Smooth muscle cell (in vitro differentiated cells): ENCODE data around the gene RGS3. TPM values are rescaled to one million over a fixed set of nuclear protein-coding genes. Genes with fewer than 3 reads are reported as not detected.

Source experiments
- DNase-seq: peaks from one replicate; lab custom pipeline; 2025; ENCODE audit not compliant: unreplicated experiment; lab: John Stamatoyannopoulos, UW
- H2AFZ ChIP-seq: fragments of 200-600 bp; sonication (generic); 2 replicates; pipeline ENCODE4 v1.6.0; 2016; ENCODE audit warnings: antibody characterized with exemption, low read depth, mild to moderate bottlenecking
- H3F3A ChIP-seq: fragments of 200-600 bp; sonication (generic); 2 replicates; pipeline ENCODE4 v1.6.0; 2017; ENCODE audit warnings: antibody characterized with exemption, low read depth
- H3K27ac ChIP-seq: fragments of 200-600 bp; sonication (generic); 2 replicates; pipeline ENCODE4 v1.5.1; 2016; ENCODE audit warnings: low read depth, mild to moderate bottlenecking
- H3K27me3 ChIP-seq: fragments of 200-600 bp; sonication (generic); 2 replicates; pipeline ENCODE4 v1.6.1; 2016; ENCODE audit warnings: low read depth, mild to moderate bottlenecking
- H3K36me3 ChIP-seq: fragments of 200-600 bp; sonication (generic); 2 replicates; pipeline ENCODE4 v1.5.1; 2016; ENCODE audit warnings: low read depth
- H3K4me1 ChIP-seq: fragments of 200-600 bp; sonication (generic); 2 replicates; pipeline ENCODE4 v1.5.1; 2016; ENCODE audit warnings: low read depth
- H3K4me2 ChIP-seq: fragments of 200-600 bp; sonication (generic); 2 replicates; pipeline ENCODE4 v1.6.0; 2016; ENCODE audit warnings: mild to moderate bottlenecking
- H3K4me3 ChIP-seq: fragments of 200-600 bp; sonication (generic); 2 replicates; pipeline ENCODE4 v1.5.1; 2016; ENCODE audit warnings: mild to moderate bottlenecking
- H3K79me2 ChIP-seq: fragments of 200-600 bp; sonication (generic); 2 replicates; pipeline ENCODE4 v1.6.0; 2016; ENCODE audit warnings: low read depth, mild to moderate bottlenecking
- H3K9ac ChIP-seq: fragments of 200-600 bp; sonication (generic); 2 replicates; pipeline ENCODE4 v1.6.0; 2016; ENCODE audit warnings: low read depth
- H3K9me3 ChIP-seq: fragments of 200-600 bp; sonication (generic); replicated peaks from 2 replicates; pipeline ENCODE4 v1.5.1; 2016; ENCODE audit warnings: low read depth
- H4K20me1 ChIP-seq: fragments of 200-600 bp; sonication (generic); 2 replicates; pipeline ENCODE4 v1.6.0; 2016; ENCODE audit warnings: low read depth
- CTCF ChIP-seq: fragments of 200-600 bp; sonication (generic); IDR thresholded peaks from 2 replicates; pipeline ENCODE4 v1.5.1; 2017; ENCODE audit warnings: borderline replicate concordance, mild to moderate bottlenecking, antibody characterized with exemption; ENCODE audit not compliant: insufficient read depth, poor library complexity, severe bottlenecking
- WGBS: methylation state at CpG from one replicate; pipeline ENCODE4 v1.1.7; 2016; ENCODE audit warnings: low lambda C conversion rate; 5-methylcytosine and 5-hydroxymethylcytosine counted together
- polyA plus RNA-seq: library from polyadenylated mRNA; unstranded; fragments of >200 nt; fragmentation: Nextera tagmentation; extraction: Ambion mirVana; gene quantifications from 2 replicates; pipeline ENCODE4 v1.2.1, GENCODE V29; 2016
- total RNA-seq: library from RNA; depleted of rRNA; stranded (reverse); fragments of >200 nt; gene quantifications from 2 replicates; pipeline ENCODE4 v1.2.3, GENCODE V29; 2014

Gene RGS3
- total and polyA plus RNA-seq, 2 experiments from 2014 or later = 43.8 to 108 TPM

GRCh38 chr9:113530942-113531341, 67.4 kb downstream of the RGS3 start:
- Histone ChIP-seq H4K20me1 (no peaks in the 10 kb centered on the region), H3K4me2 (no peak overlapping the region), H3K27ac (no peak overlapping the region), H3K4me1 (peaks cover 6% of the 10 kb centered on the region), H3K4me3 (no peak overlapping the region), H3K79me2 (no peaks in the 10 kb centered on the region), H3F3A (no peaks in the 10 kb centered on the region), H2AFZ (no peak overlapping the region), H3K36me3 (no peaks in the 10 kb centered on the region), H3K9ac (no peak overlapping the region), H3K9me3 (no peaks in the 10 kb centered on the region), H3K27me3 (no peaks in the 10 kb centered on the region)
- 100% methylated on average over 1 of the region's 1 CpG for WGBS
- no peak for TF ChIP-seq CTCF
- DNase-seq = no peak

- Histone ChIP-seq H3K9me3 (no peaks in the 10 kb centered on the region), H3F3A (no peaks in the 10 kb centered on the region), H3K27me3 (no peaks in the 10 kb centered on the region), H3K4me3 (no peak overlapping the region), H3K36me3 (no peaks in the 10 kb centered on the region), H2AFZ (no peak overlapping the region), H3K4me1 (peaks cover 4% of the 10 kb centered on the region), H4K20me1 (no peaks in the 10 kb centered on the region), H3K27ac (no peak overlapping the region), H3K4me2 (no peak overlapping the region), H3K79me2 (no peaks in the 10 kb centered on the region), H3K9ac (no peak overlapping the region)
- TF ChIP-seq CTCF = no peak
- 94% methylated on average over 7 of the region's 7 CpGs for WGBS
- DNase-seq = no peak
Observed at GRCh38 chr9:113531919-113532808, 68.6 kb downstream of the RGS3 start.

GRCh38 chr9:113532809-113533190, 69.3 kb downstream of the RGS3 start:
- no peak for DNase-seq
- no peak overlapping the region for H3K4me3 ChIP-seq
- no peaks in the 10 kb centered on the region for H3K36me3 ChIP-seq
- no peaks in the 10 kb centered on the region for H4K20me1 ChIP-seq
- no peak overlapping the region for H2AFZ ChIP-seq
- H3K4me1 ChIP-seq = peaks cover 4% of the 10 kb centered on the region
- H3K27ac ChIP-seq = no peak overlapping the region
- H3K9me3 ChIP-seq = no peaks in the 10 kb centered on the region
- no peak overlapping the region for H3K9ac ChIP-seq
- no peaks in the 10 kb centered on the region for H3K27me3 ChIP-seq
- H3K4me2 ChIP-seq = no peak overlapping the region
- no peaks in the 10 kb centered on the region for H3K79me2 ChIP-seq
- 98% methylated on average over 3 of the region's 3 CpGs for WGBS
- no peaks in the 10 kb centered on the region for H3F3A ChIP-seq
- no peak for TF ChIP-seq CTCF
